GM12878 (cell line): Measurements from ENCODE around the gene DNAI7. TPM values are rescaled to one million over a fixed set of nuclear protein-coding genes. Genes with fewer than 3 reads are reported as not detected.

Experiments used
- ATAC-seq: fragments of 200-7000 bp; cut with Tn5 transposase; 3 replicates; pipeline ENCODE4 v1.9.1; 2020; ENCODE audit warnings: mild to moderate bottlenecking, moderate library complexity
- BruUV-seq: library from RNA; stranded (reverse); fragments of 400-500 nt; replicated peaks from 2 replicates; lab custom pipeline; 2021; lab: Mats Ljungman, UMichigan
- CTCF ChIA-PET: fragments of 300-600 bp; sonication (Branson Sonifier 250); formaldehyde crosslinking; extraction: SDS; loops from one replicate; lab custom pipeline; 2021; ENCODE audit warnings: inconsistent platforms; lab: Yijun Ruan, JAX
- POLR2A ChIA-PET: fragments of 350-600 bp; formaldehyde crosslinking; extraction: SDS; loops from one replicate; lab custom pipeline; 2021; ENCODE audit warnings: inconsistent platforms; lab: Charles Lee
- RAD21 ChIA-PET: fragments of 300-600 bp; sonication (Branson Sonifier 250); formaldehyde crosslinking; loops from one replicate; lab custom pipeline; 2023; ENCODE audit warnings: antibody characterized with exemption; ENCODE audit not compliant: unreplicated experiment; lab: Charles Lee
- SMC1A ChIA-PET: fragments of 300-600 bp; sonication (Branson Sonifier 250); formaldehyde crosslinking; loops from one replicate; lab custom pipeline; 2023; ENCODE audit not compliant: unreplicated experiment, uncharacterized antibody; lab: Charles Lee
- DNase-seq: peaks from one replicate; pipeline ENCODE4 v3.0.0-alpha.2; 2011; ENCODE audit warnings: low read depth, low spot score
- FAIRE-seq: peaks from 3 replicates; lab custom pipeline; 2011; peaks lifted over from hg19 to GRCh38; lab: Jason Lieb, UNC
- H2AFZ ChIP-seq: 2 replicates; pipeline ENCODE4 v1.6.0; 2011; ENCODE audit warnings: low read depth, low read length, control low read depth; ENCODE audit not compliant: control insufficient read depth
- H3K27ac ChIP-seq: 2 replicates; pipeline ENCODE4 v1.5.1; 2011; ENCODE audit warnings: control low read depth; ENCODE audit not compliant: control insufficient read depth, insufficient read depth
- H3K27me3 ChIP-seq, 2 experiments: replicated peaks in 1 of 2; 2 replicates each; pipeline versions ENCODE4 v1.6.0 to v1.6.1; 2011; ENCODE audit warnings: low read length in 1 of 2; ENCODE audit not compliant: control insufficient read depth in 2 of 2, insufficient read depth in 2 of 2
- H3K36me3 ChIP-seq, 2 experiments: 2 replicates each; pipeline ENCODE4 v1.5.1; 2011; ENCODE audit warnings: low read length in 1 of 2; ENCODE audit not compliant: control insufficient read depth in 2 of 2, insufficient read depth in 2 of 2
- H3K4me1 ChIP-seq: 2 replicates; pipeline ENCODE4 v1.6.1; 2011; ENCODE audit warnings: mild to moderate bottlenecking, low read length, moderate library complexity, mixed read lengths; ENCODE audit not compliant: control insufficient read depth, insufficient read depth
- H3K4me2 ChIP-seq: 2 replicates; pipeline ENCODE4 v1.6.0; 2011; ENCODE audit warnings: control low read depth; ENCODE audit not compliant: control insufficient read depth, insufficient read depth
- H3K4me3 ChIP-seq: fragments of 200-600 bp; sonication (generic); 2 replicates; pipeline ENCODE4 v1.5.1; 2016
- H3K79me2 ChIP-seq: 2 replicates; pipeline ENCODE4 v1.6.0; 2011; ENCODE audit warnings: low read length; ENCODE audit not compliant: control insufficient read depth, insufficient read depth
- H3K9ac ChIP-seq: 2 replicates; pipeline ENCODE4 v1.8.0; 2011; ENCODE audit warnings: low read length, control low read depth, mixed read lengths; ENCODE audit not compliant: control insufficient read depth, insufficient read depth
- H3K9me3 ChIP-seq: replicated peaks from 3 replicates; pipeline ENCODE4 v1.5.1; 2011; ENCODE audit warnings: mild to moderate bottlenecking, low read length; ENCODE audit not compliant: control insufficient read depth, insufficient read depth
- H4K20me1 ChIP-seq: 2 replicates; pipeline ENCODE4 v1.6.0; 2011; ENCODE audit not compliant: control insufficient read depth, insufficient read depth
- ATF7 ChIP-seq: fragments of 450-650 bp; IDR thresholded peaks from 2 replicates; pipeline ENCODE4 v1.6.1; 2016; ENCODE audit warnings: low read depth, mild to moderate bottlenecking
- CEBPZ ChIP-seq: fragments of 150-350 bp; IDR thresholded peaks from 2 replicates; pipeline ENCODE4 v1.6.1; 2016; ENCODE audit warnings: low read depth, low read length
- HDAC2 ChIP-seq: fragments of 200-600 bp; sonication (generic); IDR thresholded peaks from 2 replicates; pipeline ENCODE4 v1.6.1; 2017
- HDAC6 ChIP-seq: fragments of 200-600 bp; sonication (generic); IDR thresholded peaks from one replicate; pipeline ENCODE4 v1.8.0; 2017; ENCODE audit warnings: antibody characterized with exemption; ENCODE audit not compliant: unreplicated experiment
- HDGF ChIP-seq: fragments of 450-650 bp; IDR thresholded peaks from 2 replicates; pipeline ENCODE4 v1.6.1; 2016; ENCODE audit warnings: antibody characterized with exemption
- KDM1A ChIP-seq: fragments of 200-600 bp; sonication (generic); IDR thresholded peaks from 2 replicates; pipeline ENCODE4 v1.6.1; 2016; ENCODE audit warnings: borderline replicate concordance
- MAX ChIP-seq: IDR thresholded peaks from 2 replicates; pipeline ENCODE4 v1.6.1; 2012; ENCODE audit warnings: low read depth, low read length, improper control_type of control experiment
- MEF2B ChIP-seq: fragments of 450-650 bp; IDR thresholded peaks from 2 replicates; pipeline ENCODE4 v1.6.1; 2018; ENCODE audit warnings: mild to moderate bottlenecking, moderate library complexity; ENCODE audit not compliant: partially characterized antibody, poor library complexity, severe bottlenecking
- MTA2 ChIP-seq: fragments of 450-650 bp; IDR thresholded peaks from 2 replicates; pipeline ENCODE4 v1.6.1; 2016; ENCODE audit warnings: low read depth, mild to moderate bottlenecking, moderate library complexity
- MYC ChIP-seq: IDR thresholded peaks from 2 replicates; pipeline ENCODE4 v1.6.1; 2011; ENCODE audit warnings: mild to moderate bottlenecking, low read length, moderate library complexity, inconsistent platforms; ENCODE audit not compliant: insufficient read depth, insufficient replicate concordance, insufficient read length, severe bottlenecking
- NFYA ChIP-seq: IDR thresholded peaks from 2 replicates; pipeline ENCODE4 v1.6.1; 2011; ENCODE audit warnings: low read depth, mild to moderate bottlenecking, low read length, improper control_type of control experiment, borderline replicate concordance
- PKNOX1 ChIP-seq: fragments of 450-650 bp; IDR thresholded peaks from 2 replicates; pipeline ENCODE4 v1.6.1; 2016; ENCODE audit warnings: mild to moderate bottlenecking
- POLR2A ChIP-seq: IDR thresholded peaks from 2 replicates; pipeline ENCODE4 v1.6.1; 2011; ENCODE audit warnings: low read depth, mild to moderate bottlenecking, low read length
- RBBP5 ChIP-seq: fragments of 200-600 bp; sonication (generic); conservative IDR thresholded peaks from 2 replicates; pipeline ENCODE4 v1.6.1; 2016
- SP1 ChIP-seq: IDR thresholded peaks from one replicate; pipeline ENCODE4 v1.6.1; 2011; ENCODE audit warnings: low read depth, low read length
- YY1 ChIP-seq: IDR thresholded peaks from 2 replicates; pipeline ENCODE4 v1.6.1; 2011; ENCODE audit warnings: low read depth, mild to moderate bottlenecking, low read length
- ZBTB4 ChIP-seq: fragments of 450-650 bp; formaldehyde crosslinking; IDR thresholded peaks from 2 replicates; pipeline ENCODE4 v1.4.0; 2022; ENCODE audit warnings: mild to moderate bottlenecking, moderate library complexity
- WGBS: methylation state at CpG from one replicate; pipeline ENCODE4 v1.1.6; 2016; ENCODE audit warnings: low lambda C conversion rate; ENCODE audit not compliant: insufficient replicate concordance, insufficient coverage; ENCODE audit errors: missing lambda C conversion rate; 5-methylcytosine and 5-hydroxymethylcytosine counted together
- in situ Hi-C: fragments of 300-500 bp; cut with MboI; formaldehyde crosslinking; loops from 9 replicates; pipeline ENCODE4 v1.14.3; 2018; ENCODE audit warnings: mixed read lengths
- intact Hi-C: fragments of 100-400 bp; cut with micrococcal nuclease; formaldehyde crosslinking; loops from one replicate; pipeline ENCODE4 v1.14.2; 2022; ENCODE audit not compliant: unreplicated experiment
- polyA plus RNA-seq, 11 experiments: library from polyadenylated mRNA; depleted of rRNA in 4 of 11; unstranded in 6 of 11; stranded (reverse) in 5 of 11; fragments of >200 nt; fragmentation: Nextera tagmentation in 4 of 11; fragmentation: Illumina TruSeq in 1 of 11; extraction: Ambion mirVana in 4 of 11; extraction: Trizol in 1 of 11; gene quantifications; 1 replicate in 1 of 11; 2 replicates in 10 of 11; pipeline versions ENCODE4 v1.2.1 to v1.2.3, GENCODE V29; 2011 to 2016; ENCODE audit warnings: inconsistent platforms in 2 of 11, missing spikeins in 2 of 11, low read depth in 1 of 11
- total RNA-seq, 4 experiments: library from RNA; depleted of rRNA in 3 of 4; stranded (reverse); fragments of >200 nt in 3 of 4; fragmentation: Illumina TruSeq in 1 of 4; extraction: Trizol in 1 of 4; gene quantifications; 2 replicates each; pipeline versions ENCODE4 v1.2.1 to v1.2.3, GENCODE V29; 2013 to 2021

The DNAI7 gene
- total and polyA plus RNA-seq, 10 of the 15 experiments (the other 5 are each of a cell fraction or from before 2014, with no cell fraction given) = 0.05 to 0.48 (median 0.13) TPM; not detected in 4

- H3K27ac ChIP-seq = no peak overlapping the region
- H3K27me3 ChIP-seq = no peaks in the 10 kb centered on the region
- H3K4me1 ChIP-seq = no peaks in the 10 kb centered on the region
- no peak overlapping the region for H2AFZ ChIP-seq
- H3K36me3 ChIP-seq = peaks cover 0 to 3% of the 10 kb centered on the region in 2 experiments; a peak in 1 of 4 replicates
- H3K9ac ChIP-seq = no peak overlapping the region
- DNase-seq (no peak), FAIRE-seq (no peak), ATAC-seq (no peak)
- in situ Hi-C loops (no loop called here), intact Hi-C loops (no loop called here)
- ChIA-PET CTCF (no interaction called here), POLR2A (interaction anchor here (0.6 kb wide), 1 partner anchor 1297 kb away, joined by 3 read pairs; no protein-coding TSS in a partner anchor), SMC1A (interaction anchor here (0.6 to 1.7 kb wide), 2 partner anchors 10 to 198 kb away, joined by 3 to 4 read pairs; no protein-coding TSS in a partner anchor), RAD21 (no interaction called here)
- no peaks in the 10 kb centered on the region for H3K9me3 ChIP-seq
- no peak overlapping the region for H3K4me3 ChIP-seq
- no TSS peak for BruUV-seq
- H4K20me1 ChIP-seq = no peaks in the 10 kb centered on the region
- no peak overlapping the region for H3K4me2 ChIP-seq
- WGBS = 96% methylated on average over 6 of the region's 6 CpGs
- H3K79me2 ChIP-seq = no peaks in the 10 kb centered on the region
- no peak for TF ChIP-seq MTA2
- no peak for TF ChIP-seq KDM1A
- no peak for TF ChIP-seq SP1
- TF ChIP-seq ATF7 = no peak
- no peak for TF ChIP-seq MAX
- no peak for TF ChIP-seq NFYA
- TF ChIP-seq YY1 = no peak
- TF ChIP-seq HDGF = no peak
- no peak for TF ChIP-seq PKNOX1
- no peak for TF ChIP-seq RBBP5
- no peak for TF ChIP-seq ZBTB4 (CRISPR knock-in tag)
- no peak for TF ChIP-seq POLR2A
- no peak for TF ChIP-seq CEBPZ
- TF ChIP-seq HDAC2 = no peak
- TF ChIP-seq HDAC6 = no peak
- TF ChIP-seq MEF2B = no peak
- TF ChIP-seq MYC = no peak
These were observed 12.5 kb upstream of the DNAI7 start for GRCh38 chr12:25207411-25207810.
